Upper lobe of left lung (tissue), 4 donors: Measurements from ENCODE around the gene RAB3GAP2.
"Not testable (repeated sequence)": the region's sequence is repeated elsewhere in the genome, so short reads cannot be mapped to it uniquely, and the experiment has no call there.

Experiments used
- CTCF ChIP-seq, 6 experiments: fragments of 450-650 bp in 4 of 6; fragments of 200-600 bp in 2 of 6; sonication (generic) in 2 of 6; IDR thresholded peaks; one replicate each; pipeline ENCODE4 v1.5.1; 2016 to 2019; ENCODE audit warnings: antibody characterized with exemption in 6 of 6
- POLR2A ChIP-seq, 4 donors: fragments of 450-650 bp; IDR thresholded peaks; one replicate each; pipeline ENCODE4 v1.5.1; 2016 to 2017; ENCODE audit warnings: antibody characterized with exemption in 4 of 4, mild to moderate bottlenecking in 2 of 4

DNA sequence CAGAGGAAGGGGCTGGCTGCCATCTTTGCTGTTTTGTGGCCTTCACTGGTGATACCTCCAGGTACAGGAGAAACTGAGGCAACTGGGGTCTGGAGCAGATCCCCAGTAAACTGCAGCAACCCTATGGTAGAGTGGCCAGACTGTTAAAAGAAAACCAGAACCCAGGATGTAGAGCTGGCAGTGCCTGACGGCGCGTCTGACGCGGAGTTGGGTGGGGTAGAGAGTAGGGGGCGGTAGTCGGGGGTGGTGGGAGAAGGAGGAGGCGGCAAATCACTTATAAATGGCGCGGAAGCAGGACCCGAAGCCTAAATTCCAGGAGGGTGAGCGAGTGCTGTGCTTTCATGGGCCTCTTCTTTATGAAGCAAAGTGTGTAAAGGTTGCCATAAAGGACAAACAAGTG lies 19.0 kb downstream of the RAB3GAP2 start:
- TF ChIP-seq CTCF, POLR2A (IDR thresholded peaks at IDR 0.05): not testable (repeated sequence)
